Measurements from ENCODE around the gene CDC7. TPM values are rescaled to one million over a fixed set of nuclear protein-coding genes. Genes with fewer than 3 reads are reported as not detected.
A peak's percentile ranks its signal among the peaks of the same experiment; 100 is the strongest.

CDC7 gene
- total and polyA plus RNA-seq, 4 donors, result 0.13 to 3.9 (median 1.2) TPM

GRCh38 chr1:91548376-91549040, 47.9 kb downstream of the CDC7 start:
- H3K27ac ChIP-seq (ENCODE audit: low read depth in 1 of 2, low read length in 2 of 2), result no peak overlapping the region
- no peaks in the 10 kb centered on the region for H3K27me3 ChIP-seq (ENCODE audit: control insufficient read depth in 1 of 2, insufficient read depth in 2 of 2, low read length in 1 of 2)
- no peaks in the 10 kb centered on the region for H3K36me3 ChIP-seq (ENCODE audit: control insufficient read depth in 1 of 2, insufficient read depth in 2 of 2, low read length in 1 of 2)
- H3K4me1 ChIP-seq (ENCODE audit: control insufficient read depth in 1 of 2, insufficient read depth in 2 of 2, low read length in 2 of 2), result peaks cover 0 to 2% of the 10 kb centered on the region in 2 donors
- ATAC-seq (ENCODE audit: low FRiP score), result no peak
- intact Hi-C loops (cut with DNase I), result no loop called here
- WGBS, 2 donors, result 74 to 76% methylated on average over 3 of the region's 3 CpGs
- no peaks in the 10 kb centered on the region for H3K9me3 ChIP-seq (ENCODE audit: control insufficient read depth, low read length)
- DNase-seq, result no peak
- no peak overlapping the region for H3K4me3 ChIP-seq (ENCODE audit: low read length in 2 of 2)

- Histone ChIP-seq H3K9me3 (ENCODE audit: control insufficient read depth, low read length) (no peaks in the 10 kb centered on the region), H3K27me3 (ENCODE audit: control insufficient read depth in 1 of 2, insufficient read depth in 2 of 2, low read length in 1 of 2) (no peaks in the 10 kb centered on the region), H3K4me3 (ENCODE audit: low read length in 2 of 2) (no peak overlapping the region), H3K36me3 (ENCODE audit: control insufficient read depth in 1 of 2, insufficient read depth in 2 of 2, low read length in 1 of 2) (no peaks in the 10 kb centered on the region), H3K27ac (ENCODE audit: low read depth in 1 of 2, low read length in 2 of 2) (no peak overlapping the region), H3K4me1 (ENCODE audit: control insufficient read depth in 1 of 2, insufficient read depth in 2 of 2, low read length in 2 of 2) (peaks cover 0 to 2% of the 10 kb centered on the region in 2 donors)
- intact Hi-C loops (cut with DNase I), result no loop called here
- ATAC-seq (ENCODE audit: low FRiP score) (no peak), DNase-seq (no peak)
- 35 to 40% methylated on average over 2 of the region's 2 CpGs for WGBS, 2 donors
These were observed 48.5 kb downstream of the CDC7 start for GRCh38 chr1:91549041-91549735.

- no peak for DNase-seq
- H3K27me3 ChIP-seq (ENCODE audit: control insufficient read depth in 1 of 2, insufficient read depth in 2 of 2, low read length in 1 of 2), result no peaks in the 10 kb centered on the region
- 87 to 90% methylated on average over 2 of the region's 2 CpGs for WGBS, 2 donors
- H3K4me3 ChIP-seq (ENCODE audit: low read length in 2 of 2), result no peak overlapping the region
- intact Hi-C loops (cut with DNase I), result no loop called here
- H3K27ac ChIP-seq (ENCODE audit: low read depth in 1 of 2, low read length in 2 of 2), result no peak overlapping the region
- H3K4me1 ChIP-seq (ENCODE audit: control insufficient read depth in 1 of 2, insufficient read depth in 2 of 2, low read length in 2 of 2), result peaks cover 0 to 2% of the 10 kb centered on the region in 2 donors
- no peaks in the 10 kb centered on the region for H3K36me3 ChIP-seq (ENCODE audit: control insufficient read depth in 1 of 2, insufficient read depth in 2 of 2, low read length in 1 of 2)
- ATAC-seq (ENCODE audit: low FRiP score), result no peak
- H3K9me3 ChIP-seq (ENCODE audit: control insufficient read depth, low read length), result no peaks in the 10 kb centered on the region
These were observed 50.3 kb downstream of the CDC7 start for GRCh38 chr1:91550961-91551360.

GRCh38 chr1:91552091-91552490, 51.4 kb downstream of the CDC7 start:
- DNase-seq, result no peak
- no peaks in the 10 kb centered on the region for H3K9me3 ChIP-seq (ENCODE audit: control insufficient read depth, low read length)
- H3K27ac ChIP-seq (ENCODE audit: low read depth in 1 of 2, low read length in 2 of 2), result no peak overlapping the region
- no peaks in the 10 kb centered on the region for H3K27me3 ChIP-seq (ENCODE audit: control insufficient read depth in 1 of 2, insufficient read depth in 2 of 2, low read length in 1 of 2)
- no peaks in the 10 kb centered on the region for H3K36me3 ChIP-seq (ENCODE audit: control insufficient read depth in 1 of 2, insufficient read depth in 2 of 2, low read length in 1 of 2)
- peaks cover 0 to 2% of the 10 kb centered on the region in 2 donors for H3K4me1 ChIP-seq (ENCODE audit: control insufficient read depth in 1 of 2, insufficient read depth in 2 of 2, low read length in 2 of 2)
- no peak overlapping the region for H3K4me3 ChIP-seq (ENCODE audit: low read length in 2 of 2)
- intact Hi-C loops (cut with DNase I), result no loop called here
- no peak for ATAC-seq (ENCODE audit: low FRiP score)

- Histone ChIP-seq H3K27ac (ENCODE audit: low read depth in 1 of 2, low read length in 2 of 2) (no peak overlapping the region), H3K36me3 (ENCODE audit: control insufficient read depth in 1 of 2, insufficient read depth in 2 of 2, low read length in 1 of 2) (no peaks in the 10 kb centered on the region), H3K27me3 (ENCODE audit: control insufficient read depth in 1 of 2, insufficient read depth in 2 of 2, low read length in 1 of 2) (no peaks in the 10 kb centered on the region), H3K4me1 (ENCODE audit: control insufficient read depth in 1 of 2, insufficient read depth in 2 of 2, low read length in 2 of 2) (peaks cover 0 to 2% of the 10 kb centered on the region in 2 donors), H3K4me3 (ENCODE audit: low read length in 2 of 2) (no peak overlapping the region), H3K9me3 (ENCODE audit: control insufficient read depth, low read length) (no peaks in the 10 kb centered on the region)
- WGBS, 2 donors, result 70 to 75% methylated on average over 2 of the region's 2 CpGs
- DNase-seq (no peak), ATAC-seq (ENCODE audit: low FRiP score) (no peak)
- intact Hi-C loops (cut with DNase I), result no loop called here
These were observed 51.9 kb downstream of the CDC7 start for GRCh38 chr1:91552596-91552995.

- intact Hi-C loops (cut with DNase I), result no loop called here
- ATAC-seq (ENCODE audit: low FRiP score), result peak; percentile 85
- peaks cover 0 to 2% of the 10 kb centered on the region in 2 donors for H3K4me1 ChIP-seq (ENCODE audit: control insufficient read depth in 1 of 2, insufficient read depth in 2 of 2, low read length in 2 of 2)
- peak overlapping the region in 1 of 2 donors; percentile 32 for H3K27ac ChIP-seq (ENCODE audit: low read depth in 1 of 2, low read length in 2 of 2)
- H3K36me3 ChIP-seq (ENCODE audit: control insufficient read depth in 1 of 2, insufficient read depth in 2 of 2, low read length in 1 of 2), result no peaks in the 10 kb centered on the region
- H3K9me3 ChIP-seq (ENCODE audit: control insufficient read depth, low read length), result no peaks in the 10 kb centered on the region
- no peak for DNase-seq
- H3K27me3 ChIP-seq (ENCODE audit: control insufficient read depth in 1 of 2, insufficient read depth in 2 of 2, low read length in 1 of 2), result no peaks in the 10 kb centered on the region
- WGBS, 2 donors, result 6 to 13% methylated on average over 3 of the region's 3 CpGs
- no peak overlapping the region for H3K4me3 ChIP-seq (ENCODE audit: low read length in 2 of 2)
These were observed 52.5 kb downstream of the CDC7 start for GRCh38 chr1:91553177-91553591.

- DNase-seq, result no peak
- no peak overlapping the region for H3K4me3 ChIP-seq (ENCODE audit: low read length in 2 of 2)
- H3K4me1 ChIP-seq (ENCODE audit: control insufficient read depth in 1 of 2, insufficient read depth in 2 of 2, low read length in 2 of 2), result peaks cover 0 to 2% of the 10 kb centered on the region in 2 donors
- intact Hi-C loops (cut with DNase I), result no loop called here
- no peak for ATAC-seq (ENCODE audit: low FRiP score)
- H3K27me3 ChIP-seq (ENCODE audit: control insufficient read depth in 1 of 2, insufficient read depth in 2 of 2, low read length in 1 of 2), result no peaks in the 10 kb centered on the region
- H3K36me3 ChIP-seq (ENCODE audit: control insufficient read depth in 1 of 2, insufficient read depth in 2 of 2, low read length in 1 of 2), result no peaks in the 10 kb centered on the region
- no peak overlapping the region for H3K27ac ChIP-seq (ENCODE audit: low read depth in 1 of 2, low read length in 2 of 2)
- H3K9me3 ChIP-seq (ENCODE audit: control insufficient read depth, low read length), result no peaks in the 10 kb centered on the region
- 69 to 81% methylated on average over 7 of the region's 7 CpGs for WGBS, 2 donors
These were observed 54.6 kb downstream of the CDC7 start for GRCh38 chr1:91555074-91555730.

GRCh38 chr1:91555821-91556531, 55.3 kb downstream of the CDC7 start:
- Histone ChIP-seq H3K27ac (ENCODE audit: low read depth in 1 of 2, low read length in 2 of 2) (no peak overlapping the region), H3K4me3 (ENCODE audit: low read length in 2 of 2) (no peak overlapping the region), H3K27me3 (ENCODE audit: control insufficient read depth in 1 of 2, insufficient read depth in 2 of 2, low read length in 1 of 2) (no peaks in the 10 kb centered on the region), H3K36me3 (ENCODE audit: control insufficient read depth in 1 of 2, insufficient read depth in 2 of 2, low read length in 1 of 2) (no peaks in the 10 kb centered on the region), H3K4me1 (ENCODE audit: control insufficient read depth in 1 of 2, insufficient read depth in 2 of 2, low read length in 2 of 2) (peaks cover 0 to 2% of the 10 kb centered on the region in 2 donors), H3K9me3 (ENCODE audit: control insufficient read depth, low read length) (no peaks in the 10 kb centered on the region)
- WGBS, 2 donors, result 84 to 88% methylated on average over 7 of the region's 7 CpGs
- DNase-seq (no peak), ATAC-seq (ENCODE audit: low FRiP score) (no peak)
- intact Hi-C loops (cut with DNase I), result no loop called here

Data from aorta (tissue), 5 donors.